ENCODE results near the gene GDF15. TPM values are rescaled to one million over a fixed set of nuclear protein-coding genes. Genes with fewer than 3 reads are reported as not detected.
A peak's percentile ranks its signal among the peaks of the same experiment; 100 is the strongest.

Gene GDF15
- total RNA-seq, 6 experiments from 2014 or later, result 0.88 to 160 (median 57.5) TPM

DNA sequence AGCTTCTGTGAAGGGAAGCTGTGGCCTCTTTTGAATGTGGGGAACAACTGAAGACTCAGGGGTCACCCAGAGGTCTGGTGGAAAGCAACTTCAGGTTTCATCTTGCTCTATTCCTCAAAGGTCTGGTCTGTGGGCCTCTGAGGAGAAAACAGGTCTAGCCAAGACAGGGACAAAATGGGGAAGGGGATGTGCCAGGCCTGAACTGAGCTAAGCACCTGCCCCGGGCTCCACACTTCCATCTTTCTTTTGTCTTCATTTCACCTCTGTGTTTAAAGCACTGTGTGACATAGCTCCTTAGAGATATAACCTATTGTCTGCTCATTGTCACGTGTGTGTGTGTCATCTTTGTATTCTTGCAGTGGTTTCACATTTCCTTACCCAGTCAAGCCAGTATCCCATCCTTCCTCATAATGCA is 19.9 kb upstream of the GDF15 start:
- intact Hi-C loops (cut with DNase I), result no loop called here
- peaks cover 0 to 18% (median 5%) of the 10 kb centered on the region in 4 donors for H3K4me1 ChIP-seq

DNA sequence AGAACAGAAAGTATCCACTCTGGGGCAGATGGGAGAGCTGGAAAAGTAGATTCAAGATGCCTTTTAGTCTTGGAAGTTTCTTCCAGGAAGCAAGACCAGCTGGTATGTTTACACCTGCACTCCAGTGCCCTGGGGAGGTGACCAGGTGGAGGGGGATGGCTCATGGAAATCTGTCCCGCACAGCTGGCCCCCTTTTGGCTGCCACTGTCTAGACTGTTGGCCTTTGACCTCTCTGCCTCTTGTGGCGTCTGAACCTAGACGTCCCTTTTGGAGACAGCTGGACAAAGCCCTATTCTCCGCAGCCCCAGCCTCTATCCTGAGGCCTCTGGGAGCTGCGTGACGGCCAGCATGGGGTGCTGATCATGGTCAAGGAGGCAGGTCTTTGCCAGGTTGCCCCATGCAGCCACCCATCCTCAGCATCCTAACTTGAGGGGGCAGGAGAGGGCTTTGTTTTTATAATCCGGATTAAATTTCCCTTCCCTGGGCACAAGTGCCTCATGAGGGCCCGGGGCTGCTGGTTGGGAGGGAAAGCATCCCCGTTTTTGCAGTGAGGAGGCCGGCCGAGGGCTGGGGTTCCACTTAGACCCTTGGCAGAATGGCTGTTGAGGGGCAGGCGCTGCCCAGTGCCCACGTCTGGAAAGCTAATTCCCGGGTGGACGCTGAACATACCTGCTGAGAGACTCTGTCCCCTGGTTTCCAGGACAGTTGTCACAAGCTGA is 17.3 kb upstream of the GDF15 start:
- DNase-seq, result no peak
- no peak for TF ChIP-seq POLR2A (IDR thresholded peaks at IDR 0.05)
- TF ChIP-seq, protein P1, sequence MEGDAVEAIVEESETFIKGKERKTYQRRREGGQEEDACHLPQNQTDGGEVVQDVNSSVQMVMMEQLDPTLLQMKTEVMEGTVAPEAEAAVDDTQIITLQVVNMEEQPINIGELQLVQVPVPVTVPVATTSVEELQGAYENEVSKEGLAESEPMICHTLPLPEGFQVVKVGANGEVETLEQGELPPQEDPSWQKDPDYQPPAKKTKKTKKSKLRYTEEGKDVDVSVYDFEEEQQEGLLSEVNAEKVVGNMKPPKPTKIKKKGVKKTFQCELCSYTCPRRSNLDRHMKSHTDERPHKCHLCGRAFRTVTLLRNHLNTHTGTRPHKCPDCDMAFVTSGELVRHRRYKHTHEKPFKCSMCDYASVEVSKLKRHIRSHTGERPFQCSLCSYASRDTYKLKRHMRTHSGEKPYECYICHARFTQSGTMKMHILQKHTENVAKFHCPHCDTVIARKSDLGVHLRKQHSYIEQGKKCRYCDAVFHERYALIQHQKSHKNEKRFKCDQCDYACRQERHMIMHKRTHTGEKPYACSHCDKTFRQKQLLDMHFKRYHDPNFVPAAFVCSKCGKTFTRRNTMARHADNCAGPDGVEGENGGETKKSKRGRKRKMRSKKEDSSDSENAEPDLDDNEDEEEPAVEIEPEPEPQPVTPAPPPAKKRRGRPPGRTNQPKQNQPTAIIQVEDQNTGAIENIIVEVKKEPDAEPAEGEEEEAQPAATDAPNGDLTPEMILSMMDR (IDR thresholded peaks at IDR 0.05), result no peak

More for the DNA sequence above, 19.9 kb upstream of the GDF15 start:
- TF ChIP-seq POLR2A (IDR thresholded peaks at IDR 0.05), result no peak
- TF ChIP-seq, protein P1 (IDR thresholded peaks at IDR 0.05), result no peak
- Histone ChIP-seq H3K27ac (peak overlapping the region; percentile 51 to 90 (median 70)), H3K4me3 (no peak overlapping the region), H3K9me3 (no peaks in the 10 kb centered on the region), H3K36me3 (peaks cover 0 to 16% (median 5%) of the 10 kb centered on the region in 4 donors), H3K27me3 (no peaks in the 10 kb centered on the region)
- 89% methylated on average over 2 of the region's 2 CpGs for WGBS (ENCODE audit: insufficient coverage, low coverage, low lambda C conversion rate, missing lambda C conversion rate)
- DNase-seq (no peak), ATAC-seq (peak in 1 of 4 donors; percentile 12)

DNA sequence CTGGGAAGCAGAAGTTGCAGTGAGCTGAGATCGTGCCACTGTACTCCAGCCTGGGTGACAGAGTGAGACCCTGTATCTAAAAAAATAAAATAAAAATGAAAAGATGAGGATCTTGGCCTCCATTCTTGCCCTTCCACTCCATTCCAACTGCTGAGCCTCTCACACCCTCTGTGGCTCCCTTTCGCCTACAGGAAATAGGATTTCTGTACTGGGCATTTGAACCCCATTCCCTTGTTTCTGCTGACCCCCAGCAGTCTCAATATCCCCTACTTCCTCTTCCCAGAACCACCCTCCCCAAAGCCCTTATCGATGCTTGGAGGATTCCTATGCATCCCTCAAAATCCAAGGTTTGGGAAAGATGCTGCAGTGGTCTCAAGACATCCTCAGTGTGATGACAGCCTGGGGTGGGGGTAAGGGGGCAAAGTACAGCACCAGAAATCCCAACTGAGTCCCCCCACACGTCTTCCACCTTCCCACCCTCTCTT is 12.5 kb upstream of the GDF15 start:
- peaks cover 0 to 43% (median 11%) of the 10 kb centered on the region in 4 donors for H3K4me1 ChIP-seq
- no peaks in the 10 kb centered on the region for H3K27me3 ChIP-seq
- H3K36me3 ChIP-seq, result no peaks in the 10 kb centered on the region
- TF ChIP-seq, protein P1 (IDR thresholded peaks at IDR 0.05), result no peak
- TF ChIP-seq POLR2A (IDR thresholded peaks at IDR 0.05), result no peak
- peak overlapping the region in 2 of 3 donors; percentile 78 to 89 for H3K27ac ChIP-seq
- H3K4me3 ChIP-seq, result no peak overlapping the region
- DNase-seq, result no peak
- intact Hi-C loops (cut with DNase I), result no loop called here
- no peaks in the 10 kb centered on the region for H3K9me3 ChIP-seq
- 50% methylated on average over 4 of the region's 4 CpGs for WGBS (ENCODE audit: insufficient coverage, low coverage, low lambda C conversion rate, missing lambda C conversion rate)
- ATAC-seq, result no peak

More for the DNA sequence above, 17.3 kb upstream of the GDF15 start:
- ATAC-seq, result no peak
- H3K4me1 ChIP-seq, result peaks cover 0 to 16% (median 5%) of the 10 kb centered on the region in 4 donors
- H3K4me3 ChIP-seq, result no peak overlapping the region
- no peak overlapping the region for H3K27ac ChIP-seq
- no peaks in the 10 kb centered on the region for H3K9me3 ChIP-seq
- 87% methylated on average over 5 of the region's 15 CpGs for WGBS (ENCODE audit: insufficient coverage, low coverage, low lambda C conversion rate, missing lambda C conversion rate)
- H3K36me3 ChIP-seq, result peaks cover 0 to 7% (median 0%) of the 10 kb centered on the region in 4 donors
- intact Hi-C loops (cut with DNase I), result no loop called here
- no peaks in the 10 kb centered on the region for H3K27me3 ChIP-seq

- DNase-seq (peak; percentile 80 to 92 (median 91)), ATAC-seq (peak; percentile 74 to 86 (median 77))
- H3K9me3 ChIP-seq, result no peaks in the 10 kb centered on the region
- intact Hi-C loops (cut with DNase I), result no loop called here
- H3K27me3 ChIP-seq, result no peaks in the 10 kb centered on the region
- H3K4me3 ChIP-seq, result no peak overlapping the region
- H3K27ac ChIP-seq, result peak overlapping the region in 2 of 3 donors; percentile 78 to 89
- H3K36me3 ChIP-seq, result no peaks in the 10 kb centered on the region
- WGBS (ENCODE audit: insufficient coverage, low coverage, low lambda C conversion rate, missing lambda C conversion rate), result 13% methylated on average over 4 of the region's 17 CpGs
- TF ChIP-seq, protein P1 (IDR thresholded peaks at IDR 0.05), result no peak
- TF ChIP-seq POLR2A (IDR thresholded peaks at IDR 0.05), result no peak
- peaks cover 0 to 50% (median 11%) of the 10 kb centered on the region in 4 donors for H3K4me1 ChIP-seq
Measured at GRCh38 chr19:18373892-18374629, 11.9 kb upstream of the GDF15 start.
